ENCODE results near the gene PIK3R3.

PIK3R3 gene

GRCh38 chr1:46021046-46021996 is 111.1 kb downstream of the PIK3R3 start:
- Histone ChIP-seq H3K4me3 (ENCODE audit: low read depth, low read length, poor library complexity, severe bottlenecking) (no peak overlapping the region), H3K36me3 (ENCODE audit: insufficient read depth, low read length) (peaks cover 41% of the 10 kb centered on the region), H3F3A (ENCODE audit: insufficient read depth, low read length) (no peaks in the 10 kb centered on the region), H3K27me3 (ENCODE audit: insufficient read depth, low read length) (no peaks in the 10 kb centered on the region), H3K9me3 (ENCODE audit: low read length) (peaks cover 7% of the 10 kb centered on the region; the same call in 1 of the 2 replicates), H3K4me1 (ENCODE audit: insufficient read depth, low read length, severe bottlenecking) (no peaks in the 10 kb centered on the region), H3K79me2 (ENCODE audit: insufficient read depth, low read length) (no peaks in the 10 kb centered on the region), H4K20me1 (ENCODE audit: insufficient read depth, low read length) (no peaks in the 10 kb centered on the region), H3K27ac (ENCODE audit: low read depth, low read length, poor library complexity, severe bottlenecking) (no peak overlapping the region), H3K9ac (ENCODE audit: low read length) (no peak overlapping the region), H2AFZ (ENCODE audit: low read length) (no peak overlapping the region), H3K9me2 (ENCODE audit: low read depth, low read length) (no peaks in the 10 kb centered on the region), H3K4me2 (ENCODE audit: low read length) (no peak overlapping the region)
- no peak for TF ChIP-seq EZH2 (IDR thresholded peaks at IDR 0.05; ENCODE audit: borderline replicate concordance, low read length)
- no peak for TF ChIP-seq CTCF (IDR thresholded peaks at IDR 0.05; ENCODE audit: low read length)

GRCh38 chr1:46020010-46020409 is 112.4 kb downstream of the PIK3R3 start:
- Histone ChIP-seq H3K27me3 (ENCODE audit: insufficient read depth, low read length) (no peaks in the 10 kb centered on the region), H3K4me3 (ENCODE audit: low read depth, low read length, poor library complexity, severe bottlenecking) (no peak overlapping the region), H3K36me3 (ENCODE audit: insufficient read depth, low read length) (peaks cover 33% of the 10 kb centered on the region), H2AFZ (ENCODE audit: low read length) (no peak overlapping the region), H3K9ac (ENCODE audit: low read length) (no peak overlapping the region), H3K4me1 (ENCODE audit: insufficient read depth, low read length, severe bottlenecking) (no peaks in the 10 kb centered on the region), H3K9me3 (ENCODE audit: low read length) (peaks cover 7% of the 10 kb centered on the region; the same call in 1 of the 2 replicates), H3K79me2 (ENCODE audit: insufficient read depth, low read length) (no peaks in the 10 kb centered on the region), H3K4me2 (ENCODE audit: low read length) (no peak overlapping the region), H4K20me1 (ENCODE audit: insufficient read depth, low read length) (no peaks in the 10 kb centered on the region), H3K27ac (ENCODE audit: low read depth, low read length, poor library complexity, severe bottlenecking) (no peak overlapping the region), H3F3A (ENCODE audit: insufficient read depth, low read length) (no peaks in the 10 kb centered on the region), H3K9me2 (ENCODE audit: low read depth, low read length) (no peaks in the 10 kb centered on the region)
- no peak for TF ChIP-seq EZH2 (IDR thresholded peaks at IDR 0.05; ENCODE audit: borderline replicate concordance, low read length)
- TF ChIP-seq CTCF (IDR thresholded peaks at IDR 0.05; ENCODE audit: low read length): no peak

- TF ChIP-seq CTCF (IDR thresholded peaks at IDR 0.05; ENCODE audit: low read length) (no peak), EZH2 (IDR thresholded peaks at IDR 0.05; ENCODE audit: borderline replicate concordance, low read length) (no peak)
- H2AFZ ChIP-seq (ENCODE audit: low read length): no peak overlapping the region
- H3K79me2 ChIP-seq (ENCODE audit: insufficient read depth, low read length): no peaks in the 10 kb centered on the region
- H3K4me1 ChIP-seq (ENCODE audit: insufficient read depth, low read length, severe bottlenecking): no peaks in the 10 kb centered on the region
- H3K4me3 ChIP-seq (ENCODE audit: low read depth, low read length, poor library complexity, severe bottlenecking): no peak overlapping the region
- no peaks in the 10 kb centered on the region for H3F3A ChIP-seq (ENCODE audit: insufficient read depth, low read length)
- no peaks in the 10 kb centered on the region for H3K27me3 ChIP-seq (ENCODE audit: insufficient read depth, low read length)
- peaks cover 28% of the 10 kb centered on the region for H3K36me3 ChIP-seq (ENCODE audit: insufficient read depth, low read length)
- H4K20me1 ChIP-seq (ENCODE audit: insufficient read depth, low read length): no peaks in the 10 kb centered on the region
- no peak overlapping the region for H3K4me2 ChIP-seq (ENCODE audit: low read length)
- H3K9me2 ChIP-seq (ENCODE audit: low read depth, low read length): no peaks in the 10 kb centered on the region
- H3K27ac ChIP-seq (ENCODE audit: low read depth, low read length, poor library complexity, severe bottlenecking): no peak overlapping the region
- peaks cover 4% of the 10 kb centered on the region; the same call in 1 of the 2 replicates for H3K9me3 ChIP-seq (ENCODE audit: low read length)
- H3K9ac ChIP-seq (ENCODE audit: low read length): no peak overlapping the region
These were observed 113.1 kb downstream of the PIK3R3 start for GRCh38 chr1:46019348-46019747.

All from OCI-LY1 (cell line).